ENCODE data around the gene MPV17.
"Not testable (repeated sequence)": the region's sequence is repeated elsewhere in the genome, so short reads cannot be mapped to it uniquely, and the experiment has no call there.

Gene MPV17

GRCh38 chr2:27280826-27281225 is 42.1 kb downstream of the MPV17 start:
- Histone ChIP-seq H3K4me1 (ENCODE audit: insufficient read depth, poor library complexity, severe bottlenecking) (no peaks in the 10 kb centered on the region), H3K27me3 (ENCODE audit: insufficient read depth, poor library complexity, severe bottlenecking) (peaks cover 6% of the 10 kb centered on the region), H3K4me3 (ENCODE audit: severe bottlenecking) (no peak overlapping the region), H3K9me3 (ENCODE audit: severe bottlenecking) (no peaks in the 10 kb centered on the region), H3K27ac (ENCODE audit: poor library complexity, severe bottlenecking) (no peak overlapping the region), H3K36me3 (ENCODE audit: low read depth) (no peaks in the 10 kb centered on the region)
- DNase-seq (ENCODE audit: low spot score) (no peak), ATAC-seq (ENCODE audit: low read depth) (no peak)
- no peak for TF ChIP-seq CTCF (IDR thresholded peaks at IDR 0.05; ENCODE audit: poor library complexity, severe bottlenecking)

DNA sequence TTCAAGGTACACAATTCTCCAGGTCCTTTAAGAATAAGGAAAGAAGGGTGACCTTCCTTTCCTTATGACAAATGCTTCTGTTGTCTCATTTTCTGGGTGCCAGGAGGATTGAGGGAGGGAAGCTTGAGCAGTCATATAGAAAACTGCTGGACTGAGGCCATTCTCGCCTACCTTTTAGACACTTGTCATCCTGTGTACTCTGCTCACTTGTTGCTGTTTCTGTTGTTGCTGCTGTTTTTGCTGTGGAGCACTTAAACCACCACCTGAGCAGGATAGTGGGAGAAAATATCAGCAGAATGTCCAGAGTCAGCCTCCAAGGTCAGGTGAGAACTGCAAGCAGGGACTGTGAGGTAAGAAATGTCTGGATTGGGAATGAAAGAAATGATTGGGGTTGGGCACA is 44.9 kb downstream of the MPV17 start:
- peaks cover 5% of the 10 kb centered on the region for H3K27me3 ChIP-seq (ENCODE audit: insufficient read depth, poor library complexity, severe bottlenecking)
- no peaks in the 10 kb centered on the region for H3K9me3 ChIP-seq (ENCODE audit: severe bottlenecking)
- ATAC-seq (ENCODE audit: low read depth) (no peak), DNase-seq (ENCODE audit: low spot score) (no peak)
- no peak overlapping the region for H3K27ac ChIP-seq (ENCODE audit: poor library complexity, severe bottlenecking)
- no peak overlapping the region for H3K4me3 ChIP-seq (ENCODE audit: severe bottlenecking)
- TF ChIP-seq CTCF (IDR thresholded peaks at IDR 0.05; ENCODE audit: poor library complexity, severe bottlenecking): no peak
- H3K36me3 ChIP-seq (ENCODE audit: low read depth): no peaks in the 10 kb centered on the region
- no peaks in the 10 kb centered on the region for H3K4me1 ChIP-seq (ENCODE audit: insufficient read depth, poor library complexity, severe bottlenecking)

- no peak for TF ChIP-seq CTCF (IDR thresholded peaks at IDR 0.05; ENCODE audit: poor library complexity, severe bottlenecking)
- no peaks in the 10 kb centered on the region for H3K9me3 ChIP-seq (ENCODE audit: severe bottlenecking)
- H3K4me1 ChIP-seq (ENCODE audit: insufficient read depth, poor library complexity, severe bottlenecking): no peaks in the 10 kb centered on the region
- no peak within 1 kb of the TSS for H3K4me3 ChIP-seq (ENCODE audit: severe bottlenecking)
- no peak within 1 kb of the TSS for H3K27ac ChIP-seq (ENCODE audit: poor library complexity, severe bottlenecking)
- DNase-seq (ENCODE audit: low spot score): no peak
- no peaks in the 10 kb centered on the region for H3K36me3 ChIP-seq (ENCODE audit: low read depth)
- no peak for ATAC-seq (ENCODE audit: low read depth)
- no peaks in the 10 kb centered on the region for H3K27me3 ChIP-seq (ENCODE audit: insufficient read depth, poor library complexity, severe bottlenecking)
Observed at GRCh38 chr2:27275211-27276150, 47.4 kb downstream of the MPV17 start, which contains the start of gene DNAJC5G. DNAJC5G (plus strand) TSS chr2:27275433; CDS start chr2:27276729, 1,296 bp downstream.

DNA sequence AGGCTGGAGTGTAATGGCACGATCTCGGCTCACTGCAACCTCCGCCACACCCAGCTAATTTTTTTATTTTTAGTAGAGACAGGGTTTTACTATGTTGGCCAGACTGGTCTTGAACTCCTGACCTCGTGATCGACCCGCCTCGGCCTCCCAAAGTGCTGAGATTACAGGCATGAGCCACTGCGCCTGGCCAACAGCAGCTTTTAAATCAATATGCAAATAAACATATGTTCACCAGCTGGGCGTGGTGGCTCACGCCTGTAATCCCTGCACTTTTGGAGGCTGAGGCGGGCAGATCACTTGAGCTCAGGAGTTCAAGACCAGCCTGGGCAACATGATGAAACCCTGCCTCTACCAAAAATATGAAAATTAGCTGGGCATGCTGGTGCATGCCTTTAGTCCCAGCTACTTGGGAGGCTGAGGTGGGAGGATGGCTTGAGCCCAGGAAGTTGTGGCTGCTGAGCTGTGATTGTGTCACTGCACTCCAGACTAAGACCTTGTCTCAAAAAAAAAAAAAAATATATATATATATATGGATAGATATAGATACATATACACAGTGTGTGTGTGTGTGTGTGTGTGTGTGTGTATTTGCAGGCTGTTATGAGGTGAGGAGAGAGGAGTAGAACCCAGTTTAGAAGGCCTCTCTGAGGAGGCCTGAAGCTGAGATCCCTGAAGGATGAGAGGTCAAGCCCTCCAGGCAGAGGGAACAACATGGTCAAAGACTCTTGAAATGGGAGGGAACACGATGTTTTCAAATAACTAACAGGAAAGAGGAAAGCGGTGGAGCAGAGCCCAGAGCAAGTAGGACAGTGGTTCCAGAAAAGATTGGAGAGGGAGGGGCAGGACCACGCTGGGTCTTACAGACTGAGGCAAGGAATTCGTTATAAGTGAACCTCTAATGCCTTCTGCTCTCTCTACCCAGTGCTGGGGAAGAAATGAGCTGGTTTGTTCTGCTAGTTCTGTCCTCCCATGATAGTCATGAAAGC is 50.1 kb downstream of the MPV17 start:
- not testable (repeated sequence) for H3K36me3 ChIP-seq (ENCODE audit: low read depth); H3K4me1 ChIP-seq (ENCODE audit: insufficient read depth, poor library complexity, severe bottlenecking); DNase-seq (ENCODE audit: low spot score); H3K27me3 ChIP-seq (ENCODE audit: insufficient read depth, poor library complexity, severe bottlenecking); ATAC-seq (ENCODE audit: low read depth); H3K27ac ChIP-seq (ENCODE audit: poor library complexity, severe bottlenecking); H3K9me3 ChIP-seq (ENCODE audit: severe bottlenecking); H3K4me3 ChIP-seq (ENCODE audit: severe bottlenecking)

DNA sequence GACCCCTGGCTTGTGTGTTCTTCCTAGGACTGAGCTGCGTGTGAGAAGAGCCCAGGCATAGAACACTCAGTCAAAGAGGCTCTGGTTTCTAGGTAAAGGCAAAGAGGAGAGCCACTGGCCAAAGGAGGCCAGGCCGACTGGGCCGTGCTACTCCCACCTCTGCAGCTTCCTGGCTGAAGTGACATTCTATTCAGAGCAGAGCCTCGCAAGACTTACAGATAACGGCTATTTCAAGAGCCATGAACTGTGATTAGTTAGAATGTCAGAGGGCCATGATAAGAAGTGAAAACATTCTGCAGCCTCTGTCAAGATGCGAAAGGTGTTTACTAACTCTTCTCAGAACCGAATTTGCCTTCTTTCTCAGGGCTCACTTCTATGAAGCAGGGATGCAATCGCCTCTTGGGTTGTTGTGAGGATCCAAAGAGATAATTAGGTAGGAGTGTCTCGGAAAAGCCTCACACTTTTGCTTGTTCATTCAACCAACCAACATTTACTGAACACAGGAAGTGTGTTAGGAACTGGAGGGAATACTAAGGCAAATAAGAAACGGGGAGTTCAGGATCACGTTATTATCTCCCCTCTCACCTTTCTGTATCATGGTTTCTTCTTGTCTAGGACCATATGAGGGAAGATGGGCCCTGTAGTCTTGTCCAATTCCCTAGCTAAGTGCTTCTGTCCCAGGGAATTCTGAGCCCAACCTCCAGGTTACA is 51.1 kb downstream of the MPV17 start:
- ATAC-seq (ENCODE audit: low read depth): no peak
- no peak for TF ChIP-seq CTCF (IDR thresholded peaks at IDR 0.05; ENCODE audit: poor library complexity, severe bottlenecking)
- no peak for DNase-seq (ENCODE audit: low spot score)
- H3K27me3 ChIP-seq (ENCODE audit: insufficient read depth, poor library complexity, severe bottlenecking): peaks cover 2% of the 10 kb centered on the region
- no peaks in the 10 kb centered on the region for H3K9me3 ChIP-seq (ENCODE audit: severe bottlenecking)
- no peaks in the 10 kb centered on the region for H3K4me1 ChIP-seq (ENCODE audit: insufficient read depth, poor library complexity, severe bottlenecking)
- H3K4me3 ChIP-seq (ENCODE audit: severe bottlenecking): no peak overlapping the region
- H3K36me3 ChIP-seq (ENCODE audit: low read depth): no peaks in the 10 kb centered on the region
- H3K27ac ChIP-seq (ENCODE audit: poor library complexity, severe bottlenecking): no peak overlapping the region
